Nephron progenitor cell (in vitro differentiated cells): ENCODE data around the gene KLF9.

Experiments
- DNase-seq: peaks from one replicate; pipeline ENCODE4 v3.0.0; 2021
- H3K27ac Mint-ChIP-seq: 2 replicates; pipeline ENCODE4 v1.8.0; 2021; ENCODE audit warnings: mild to moderate bottlenecking, moderate library complexity, mixed read lengths
- H3K27me3 Mint-ChIP-seq: 2 replicates; pipeline ENCODE4 v1.8.0; 2021; ENCODE audit warnings: mild to moderate bottlenecking, low read depth, mixed read lengths; ENCODE audit not compliant: poor library complexity
- H3K36me3 Mint-ChIP-seq: 2 replicates; pipeline ENCODE4 v1.8.0; 2021; ENCODE audit warnings: low read depth, mixed read lengths
- H3K4me1 Mint-ChIP-seq: 2 replicates; pipeline ENCODE4 v1.8.0; 2021; ENCODE audit warnings: mixed read lengths
- H3K4me3 Mint-ChIP-seq: 2 replicates; pipeline ENCODE4 v1.8.0; 2021; ENCODE audit warnings: mild to moderate bottlenecking, moderate library complexity, mixed read lengths
- H3K9me3 Mint-ChIP-seq: 2 replicates; pipeline ENCODE4 v1.8.0; 2021; ENCODE audit warnings: mild to moderate bottlenecking, moderate library complexity, mixed read lengths
- CTCF ChIP-seq: fragments of 200-600 bp; sonication (generic); IDR thresholded peaks from 2 replicates; pipeline ENCODE4 v1.5.0; 2021; ENCODE audit warnings: antibody characterized with exemption

The KLF9 gene

GRCh38 chr9:70389621-70390266, 24.7 kb downstream of the KLF9 start:
- no peak overlapping the region for H3K27ac Mint-ChIP-seq
- DNase-seq, result no peak

DNA sequence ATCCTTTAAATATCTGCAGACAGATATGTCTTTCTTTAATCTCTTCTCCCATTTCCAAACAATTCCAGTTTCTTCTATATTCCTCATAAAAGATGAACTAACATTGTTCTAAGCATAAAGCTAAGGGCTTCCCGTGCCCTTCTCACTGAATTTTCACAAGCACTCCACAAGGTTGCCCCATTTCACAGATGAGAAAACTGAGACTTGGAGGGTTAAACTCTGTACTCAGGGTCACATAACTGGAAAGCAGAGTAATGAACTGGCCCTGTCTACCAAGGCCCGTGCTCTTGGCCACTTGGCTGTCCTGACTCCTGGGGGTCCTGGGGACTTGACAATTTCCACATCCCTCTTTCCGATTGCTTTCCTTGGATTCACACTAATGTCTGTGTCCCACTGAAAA, 25.3 kb downstream of the KLF9 start:
- no peaks in the 10 kb centered on the region for H3K36me3 Mint-ChIP-seq
- H3K9me3 Mint-ChIP-seq, result no peaks in the 10 kb centered on the region
- no peaks in the 10 kb centered on the region for H3K27me3 Mint-ChIP-seq
- no peak overlapping the region for H3K4me3 Mint-ChIP-seq
- H3K27ac Mint-ChIP-seq, result no peak overlapping the region
- DNase-seq, result no peak
- peaks cover 5% of the 10 kb centered on the region for H3K4me1 Mint-ChIP-seq
- no peak for TF ChIP-seq CTCF

More at GRCh38 chr9:70389621-70390266, 24.7 kb downstream of the KLF9 start:
- Mint-ChIP-seq H3K36me3 (no peaks in the 10 kb centered on the region), H3K4me3 (no peak overlapping the region), H3K4me1 (peaks cover 5% of the 10 kb centered on the region), H3K9me3 (no peaks in the 10 kb centered on the region), H3K27me3 (no peaks in the 10 kb centered on the region)
- TF ChIP-seq CTCF, result no peak

- Mint-ChIP-seq H3K36me3 (no peaks in the 10 kb centered on the region), H3K4me1 (peaks cover 5% of the 10 kb centered on the region), H3K27ac (no peak overlapping the region), H3K27me3 (peaks cover 2% of the 10 kb centered on the region), H3K4me3 (no peak overlapping the region), H3K9me3 (no peaks in the 10 kb centered on the region)
- TF ChIP-seq CTCF, result no peak
- no peak for DNase-seq
These were observed 26.8 kb downstream of the KLF9 start for GRCh38 chr9:70387663-70388062.

DNA sequence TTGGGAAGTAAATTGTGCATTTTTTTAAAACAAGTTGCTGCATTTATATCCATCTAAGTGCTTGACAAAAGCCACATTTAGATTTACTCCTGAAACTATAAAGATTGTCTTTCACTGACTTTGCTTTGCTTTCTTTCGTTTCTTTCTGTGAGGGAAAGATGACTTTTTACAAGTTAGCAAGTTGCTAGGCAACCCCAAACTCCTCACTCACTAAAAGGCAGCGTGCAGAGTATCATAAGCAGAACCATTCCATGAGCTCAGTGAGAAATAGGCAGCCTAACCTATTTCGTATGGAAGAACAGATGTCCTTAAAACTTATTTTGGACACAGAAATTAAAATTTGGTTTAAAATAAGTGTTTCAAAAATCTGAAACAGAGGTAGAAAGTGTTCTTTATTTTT, 29.0 kb downstream of the KLF9 start:
- TF ChIP-seq CTCF, result no peak
- Mint-ChIP-seq H3K4me3 (no peak overlapping the region), H3K9me3 (no peaks in the 10 kb centered on the region)

GRCh38 chr9:70382709-70383605, 31.5 kb downstream of the KLF9 start:
- no peaks in the 10 kb centered on the region for H3K36me3 Mint-ChIP-seq

More for the DNA sequence above, 29.0 kb downstream of the KLF9 start:
- H3K27ac Mint-ChIP-seq, result no peak overlapping the region
- peaks cover 5% of the 10 kb centered on the region for H3K4me1 Mint-ChIP-seq
- no peak for DNase-seq
- peaks cover 7% of the 10 kb centered on the region for H3K27me3 Mint-ChIP-seq
- no peaks in the 10 kb centered on the region for H3K36me3 Mint-ChIP-seq

More at GRCh38 chr9:70382709-70383605, 31.5 kb downstream of the KLF9 start:
- H3K4me1 Mint-ChIP-seq, result peaks cover 5% of the 10 kb centered on the region
- peaks cover 7% of the 10 kb centered on the region for H3K27me3 Mint-ChIP-seq
- no peak for DNase-seq
- H3K4me3 Mint-ChIP-seq, result no peak overlapping the region
- no peaks in the 10 kb centered on the region for H3K9me3 Mint-ChIP-seq
- no peak overlapping the region for H3K27ac Mint-ChIP-seq
- no peak for TF ChIP-seq CTCF
